Upper lobe of right lung (tissue), 1 donor: Measurements from ENCODE around the gene ABLIM3. TPM values are rescaled to one million over a fixed set of nuclear protein-coding genes. Genes with fewer than 3 reads are reported as not detected.
A peak's percentile ranks its signal among the peaks of the same experiment; 100 is the strongest.

Experiments used
- ATAC-seq: fragments of 200-7000 bp; cut with Tn5 transposase; one replicate; pipeline ENCODE4 v1.9.1; 2020; ENCODE audit warnings: mild to moderate bottlenecking, moderate library complexity
- DNase-seq: peaks from one replicate; pipeline ENCODE4 v3.0.0-alpha.2; 2020
- H3K27ac ChIP-seq: fragments of 200-600 bp; one replicate; pipeline ENCODE4 v1.8.0; 2022
- H3K27me3 ChIP-seq: fragments of 200-600 bp; one replicate; pipeline ENCODE4 v1.8.0; 2022; ENCODE audit warnings: mild to moderate bottlenecking
- H3K36me3 ChIP-seq: fragments of 200-600 bp; one replicate; pipeline ENCODE4 v1.8.0; 2022
- H3K4me1 ChIP-seq: fragments of 200-600 bp; one replicate; pipeline ENCODE4 v1.8.0; 2022
- H3K4me3 ChIP-seq: fragments of 200-600 bp; one replicate; pipeline ENCODE4 v1.8.0; 2022; ENCODE audit warnings: mild to moderate bottlenecking
- H3K9me3 ChIP-seq: fragments of 200-600 bp; one replicate; pipeline ENCODE4 v1.8.0; 2022
- CTCF ChIP-seq: fragments of 200-600 bp; IDR thresholded peaks from one replicate; pipeline ENCODE4 v1.8.0; 2022; ENCODE audit warnings: antibody characterized with exemption
- intact Hi-C: fragments of 100-400 bp; cut with DNase I; formaldehyde crosslinking; loops from one replicate; pipeline ENCODE4 v1.11.0; 2022
- total RNA-seq: library from RNA; stranded (reverse); fragmentation: NEBNext Ultra II Directional; extraction: Animal tissue kit (Norgen Biotek cat#: 25700); gene quantifications from one replicate; pipeline ENCODE4 v1.2.1, GENCODE V29; 2021
- donor health status: DM: no; HTN: yes; CAD: no; lungs with severe emphysema.

ABLIM3 gene
- total RNA-seq, 1 donor from 2014 or later, result 31.9 TPM

- no peak for TF ChIP-seq CTCF
- ATAC-seq, result peak; percentile 17
- no peaks in the 10 kb centered on the region for H3K4me1 ChIP-seq
- no peak overlapping the region for H3K4me3 ChIP-seq
- H3K27ac ChIP-seq, result no peak overlapping the region
- intact Hi-C loops, result loop anchor here (10.0 kb wide), 1 partner anchor 114 kb away; the partner anchor contains the start of gene IL17B
- no peaks in the 10 kb centered on the region for H3K36me3 ChIP-seq
- DNase-seq, result no peak
- H3K9me3 ChIP-seq, result no peaks in the 10 kb centered on the region
- H3K27me3 ChIP-seq, result no peaks in the 10 kb centered on the region
These were observed 120.0 kb downstream of the ABLIM3 start for GRCh38 chr5:149261246-149261645.

- TF ChIP-seq CTCF, result no peak
- H3K4me1 ChIP-seq, result no peaks in the 10 kb centered on the region
- no peaks in the 10 kb centered on the region for H3K27me3 ChIP-seq
- no peak overlapping the region for H3K4me3 ChIP-seq
- H3K9me3 ChIP-seq, result no peaks in the 10 kb centered on the region
- DNase-seq (no peak), ATAC-seq (no peak)
- intact Hi-C loops, result loop anchor here (10.0 kb wide), 1 partner anchor 112 kb away; the partner anchor contains the start of gene IL17B
- H3K27ac ChIP-seq, result no peak overlapping the region
- no peaks in the 10 kb centered on the region for H3K36me3 ChIP-seq
These were observed 121.0 kb downstream of the ABLIM3 start for GRCh38 chr5:149262315-149262714.

- intact Hi-C loops, result loop anchor here (10.0 kb wide), 1 partner anchor 110 kb away; the partner anchor contains the start of gene IL17B
- Histone ChIP-seq H3K27me3 (no peaks in the 10 kb centered on the region), H3K4me1 (no peaks in the 10 kb centered on the region), H3K9me3 (peaks cover 12% of the 10 kb centered on the region), H3K36me3 (no peaks in the 10 kb centered on the region), H3K4me3 (no peak overlapping the region), H3K27ac (no peak overlapping the region)
- peak; percentile 79 for ATAC-seq
- peak; percentile 50 for TF ChIP-seq CTCF
- DNase-seq, result no peak
These were observed 123.3 kb downstream of the ABLIM3 start for GRCh38 chr5:149264439-149265067.

- no peak overlapping the region for H3K4me3 ChIP-seq
- H3K36me3 ChIP-seq, result no peaks in the 10 kb centered on the region
- TF ChIP-seq CTCF, result no peak
- ATAC-seq, result no peak
- H3K4me1 ChIP-seq, result no peaks in the 10 kb centered on the region
- no peak for DNase-seq
- no peaks in the 10 kb centered on the region for H3K27me3 ChIP-seq
- no peak overlapping the region for H3K27ac ChIP-seq
- H3K9me3 ChIP-seq, result peaks cover 12% of the 10 kb centered on the region
- intact Hi-C loops, result loop anchor here (10.0 kb wide), 1 partner anchor 110 kb away; the partner anchor contains the start of gene IL17B
These were observed 123.8 kb downstream of the ABLIM3 start for GRCh38 chr5:149265068-149265465.

- peak; percentile 50 for ATAC-seq
- H3K36me3 ChIP-seq, result no peaks in the 10 kb centered on the region
- H3K27ac ChIP-seq, result no peak overlapping the region
- intact Hi-C loops, result loop anchor here (10.0 kb wide), 1 partner anchor 109 kb away; the partner anchor contains the start of gene IL17B
- H3K4me1 ChIP-seq, result no peaks in the 10 kb centered on the region
- no peak for DNase-seq
- no peaks in the 10 kb centered on the region for H3K27me3 ChIP-seq
- peaks cover 12% of the 10 kb centered on the region for H3K9me3 ChIP-seq
- H3K4me3 ChIP-seq, result no peak overlapping the region
- peak; percentile 48 for TF ChIP-seq CTCF
These were observed 124.3 kb downstream of the ABLIM3 start for GRCh38 chr5:149265597-149265996.
